Measurements from ENCODE around the gene ASTN2.

DNA sequence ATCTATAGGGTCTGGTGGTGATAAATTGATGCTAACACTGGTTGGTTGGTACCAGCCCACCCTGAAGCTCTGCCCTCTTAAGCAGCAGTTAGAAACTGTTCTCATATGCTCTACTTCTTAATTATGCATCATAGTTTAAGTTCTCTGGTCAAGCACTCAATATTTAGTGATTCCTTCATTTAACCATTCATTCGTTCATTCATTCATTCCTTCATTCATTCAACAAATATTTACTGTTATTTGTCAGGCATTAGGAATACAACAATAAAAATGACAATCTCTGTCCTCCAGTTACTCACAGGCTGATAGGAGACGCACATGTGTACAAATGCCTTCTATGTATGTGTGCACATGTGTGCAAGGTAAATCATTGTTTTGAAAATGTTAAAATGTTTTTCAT is 673.1 kb downstream of the ASTN2 start:
- TF ChIP-seq EP300 (IDR thresholded peaks at IDR 0.05; ENCODE audit: low read length) = no peak
- TF ChIP-seq NR2C2 (CRISPR knock-in tag; IDR thresholded peaks at IDR 0.05) = no peak
- no peak for TF ChIP-seq NR2C2 (tag; IDR thresholded peaks at IDR 0.05)
- TF ChIP-seq GATA2 (CRISPR knock-in tag; IDR thresholded peaks at IDR 0.05) = no peak
- no peak for TF ChIP-seq FOXJ3 (CRISPR knock-in tag; IDR thresholded peaks at IDR 0.05)
- no peak for TF ChIP-seq HNRNPLL (IDR thresholded peaks at IDR 0.05; ENCODE audit: low read depth, low read length, poor library complexity, severe bottlenecking)
- no peak for TF ChIP-seq CEBPB (tag; IDR thresholded peaks at IDR 0.05)
- TF ChIP-seq POLR2AphosphoS2 (IDR thresholded peaks at IDR 0.05; ENCODE audit: low read length) = no peak

Data from K562 (cell line).